HG03159 (cell line): ENCODE measurements around the gene MED12L.

Experiments used
- ATAC-seq: cut with Tn5 transposase; IDR thresholded peaks from one replicate; pipeline ENCODE4 v1.9.1; 2021; ENCODE audit warnings: mild to moderate bottlenecking, moderate library complexity; ENCODE audit not compliant: unreplicated experiment

Gene MED12L

GRCh38 chr3:151439652-151440125 is 354.2 kb downstream of the MED12L start:
- ATAC-seq: peak; percentile 86

- ATAC-seq: no peak
These were observed 355.5 kb downstream of the MED12L start for GRCh38 chr3:151440940-151441339.

- ATAC-seq: no peak
These were observed 358.1 kb downstream of the MED12L start for GRCh38 chr3:151443583-151443982.

- no peak for ATAC-seq
These were observed 360.0 kb downstream of the MED12L start for GRCh38 chr3:151445273-151446001.

GRCh38 chr3:151446002-151446340 is 360.5 kb downstream of the MED12L start:
- ATAC-seq: no peak

GRCh38 chr3:151452368-151452767 is 366.9 kb downstream of the MED12L start:
- ATAC-seq: no peak

GRCh38 chr3:151452841-151453240 is 367.4 kb downstream of the MED12L start:
- no peak for ATAC-seq

GRCh38 chr3:151456065-151456464 is 370.6 kb downstream of the MED12L start:
- ATAC-seq: no peak

GRCh38 chr3:151459358-151459757 is 373.9 kb downstream of the MED12L start:
- ATAC-seq: no peak

- no peak for ATAC-seq
These were observed 374.8 kb downstream of the MED12L start for GRCh38 chr3:151460228-151460627.

GRCh38 chr3:151460774-151461450 is 375.4 kb downstream of the MED12L start, which contains the start of gene IGSF10:
IGSF10 (minus strand) TSS chr3:151461061; CDS start chr3:151458709, 2,352 bp downstream.
- ATAC-seq: no peak

GRCh38 chr3:151462278-151462780 is 376.9 kb downstream of the MED12L start:
- ATAC-seq: no peak

GRCh38 chr3:151462991-151463390 is 377.5 kb downstream of the MED12L start:
- ATAC-seq: no peak

GRCh38 chr3:151467069-151467468 is 381.6 kb downstream of the MED12L start:
- ATAC-seq: no peak

- ATAC-seq: peak; percentile 85
These were observed 382.9 kb downstream of the MED12L start for GRCh38 chr3:151468284-151468917.

- ATAC-seq: no peak
These were observed 391.0 kb downstream of the MED12L start for GRCh38 chr3:151476344-151477018.

GRCh38 chr3:151477591-151478334 is 392.3 kb downstream of the MED12L start:
- ATAC-seq: no peak

GRCh38 chr3:151478335-151478697 is 392.9 kb downstream of the MED12L start:
- no peak for ATAC-seq

- ATAC-seq: no peak
These were observed 394.0 kb downstream of the MED12L start for GRCh38 chr3:151479452-151479851.

GRCh38 chr3:151480492-151480891 is 395.0 kb downstream of the MED12L start:
- ATAC-seq: no peak
